ENCODE results near the gene PIPOX. TPM values are rescaled to one million over a fixed set of nuclear protein-coding genes. Genes with fewer than 3 reads are reported as not detected.

The PIPOX gene
- total and polyA plus RNA-seq, 2 donors (not counting 3 experiments of a cell fraction or from before 2014, with no cell fraction given): 0.62 to 2.5 TPM

DNA sequence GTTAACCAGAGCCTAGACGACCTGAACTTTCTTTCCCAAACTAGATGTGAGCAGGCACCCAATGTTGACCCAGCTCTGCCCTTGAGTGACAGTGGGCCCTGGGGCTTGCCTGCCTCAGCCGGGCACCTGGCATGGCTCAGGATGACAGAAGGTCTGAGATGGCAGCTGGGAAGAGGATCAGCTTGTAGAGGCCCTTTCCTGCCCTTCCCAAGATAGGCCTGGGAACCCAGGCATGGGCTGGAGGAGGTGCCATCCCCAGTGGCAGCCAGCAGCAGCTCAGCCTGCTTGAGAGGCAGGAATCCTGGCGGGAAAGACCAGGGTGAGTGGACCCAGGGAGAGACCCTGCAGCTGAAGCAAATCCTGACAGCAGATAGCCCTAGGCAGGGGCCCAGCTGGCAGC is 59.1 kb downstream of the PIPOX start:
- no peak overlapping the region for H3K4me2 ChIP-seq (ENCODE audit: insufficient read depth, low read length)
- H3K9me1 ChIP-seq (replicated peaks; ENCODE audit: control insufficient read depth, extremely low read depth, insufficient read depth, low read length): no peaks in the 10 kb centered on the region
- CTCF ChIA-PET: interaction anchor here (0.7 to 4.1 kb wide), 6 partner anchors 10 to 148 kb away, joined by 3 to 26 read pairs (median 10); no protein-coding TSS in a partner anchor
- no peaks in the 10 kb centered on the region for H3K27me3 ChIP-seq (ENCODE audit: control insufficient read depth in 2 of 2, insufficient read depth in 2 of 2, low read length in 2 of 2)
- H3K9me3 ChIP-seq (replicated peaks; ENCODE audit: control insufficient read depth, insufficient read depth, low read length): no peaks in the 10 kb centered on the region
- no peaks in the 10 kb centered on the region for H4K20me1 ChIP-seq (replicated peaks; ENCODE audit: control insufficient read depth, extremely low read depth, insufficient read depth, low read length)
- TF ChIP-seq GATA2 (IDR thresholded peaks at IDR 0.05; ENCODE audit: insufficient read depth, insufficient read length, low read depth, low read length) (no peak), EZH2 (IDR thresholded peaks at IDR 0.05; ENCODE audit: borderline replicate concordance, low read depth, low read length, severe bottlenecking) (no peak), POLR2AphosphoS5 (IDR thresholded peaks at IDR 0.05; ENCODE audit: insufficient read depth, low read depth, low read length) (no peak), POLR2A (IDR thresholded peaks at IDR 0.05; ENCODE audit: low read depth, low read length) (no peak), FOS (IDR thresholded peaks at IDR 0.05; ENCODE audit: borderline replicate concordance, insufficient read depth, low read length) (no peak), JUN (IDR thresholded peaks at IDR 0.05; ENCODE audit: borderline replicate concordance, insufficient read depth, insufficient read length, low read depth) (no peak), MYC (IDR thresholded peaks at IDR 0.05; ENCODE audit: low read depth, low read length) (no peak)
- TF ChIP-seq, protein P1, sequence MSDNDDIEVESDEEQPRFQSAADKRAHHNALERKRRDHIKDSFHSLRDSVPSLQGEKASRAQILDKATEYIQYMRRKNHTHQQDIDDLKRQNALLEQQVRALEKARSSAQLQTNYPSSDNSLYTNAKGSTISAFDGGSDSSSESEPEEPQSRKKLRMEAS (IDR thresholded peaks at IDR 0.05; ENCODE audit: insufficient read depth, insufficient read length): no peak
- TF ChIP-seq, protein P2, sequence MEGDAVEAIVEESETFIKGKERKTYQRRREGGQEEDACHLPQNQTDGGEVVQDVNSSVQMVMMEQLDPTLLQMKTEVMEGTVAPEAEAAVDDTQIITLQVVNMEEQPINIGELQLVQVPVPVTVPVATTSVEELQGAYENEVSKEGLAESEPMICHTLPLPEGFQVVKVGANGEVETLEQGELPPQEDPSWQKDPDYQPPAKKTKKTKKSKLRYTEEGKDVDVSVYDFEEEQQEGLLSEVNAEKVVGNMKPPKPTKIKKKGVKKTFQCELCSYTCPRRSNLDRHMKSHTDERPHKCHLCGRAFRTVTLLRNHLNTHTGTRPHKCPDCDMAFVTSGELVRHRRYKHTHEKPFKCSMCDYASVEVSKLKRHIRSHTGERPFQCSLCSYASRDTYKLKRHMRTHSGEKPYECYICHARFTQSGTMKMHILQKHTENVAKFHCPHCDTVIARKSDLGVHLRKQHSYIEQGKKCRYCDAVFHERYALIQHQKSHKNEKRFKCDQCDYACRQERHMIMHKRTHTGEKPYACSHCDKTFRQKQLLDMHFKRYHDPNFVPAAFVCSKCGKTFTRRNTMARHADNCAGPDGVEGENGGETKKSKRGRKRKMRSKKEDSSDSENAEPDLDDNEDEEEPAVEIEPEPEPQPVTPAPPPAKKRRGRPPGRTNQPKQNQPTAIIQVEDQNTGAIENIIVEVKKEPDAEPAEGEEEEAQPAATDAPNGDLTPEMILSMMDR (IDR thresholded peaks at IDR 0.05; ENCODE audit: extremely low read depth in 1 of 2, insufficient read depth in 1 of 2, low read depth in 1 of 2, low read length in 2 of 2): no peak
- DNase-seq (ENCODE audit: low read depth, low spot score) (no peak), FAIRE-seq (no peak)
- no peak overlapping the region for H2AFZ ChIP-seq (ENCODE audit: low read depth, low read length)
- no peaks in the 10 kb centered on the region for H3K4me1 ChIP-seq (ENCODE audit: control insufficient read depth, extremely low read depth, insufficient read depth, low read length)
- no peak overlapping the region for H3K9ac ChIP-seq (replicated peaks; ENCODE audit: extremely low read depth, insufficient read depth, low read length)
- peaks cover 0 to 10% of the 10 kb centered on the region in 2 experiments for H3K36me3 ChIP-seq (ENCODE audit: control insufficient read depth in 2 of 2, extremely low read depth in 1 of 2, insufficient read depth in 2 of 2, low read length in 2 of 2)
- dilution Hi-C loops (cut with MboI; ENCODE audit: extremely low pct_ligation_motif_present, low sequenced_read_pairs): no loop called here
- intact Hi-C loops (cut with micrococcal nuclease): no loop called here
- H3K4me3 ChIP-seq (replicated peaks in 1 of 3; ENCODE audit: insufficient read depth in 1 of 3, low read depth in 1 of 3, low read length in 3 of 3): no peak overlapping the region
- BruUV-seq (replicated peaks): no TSS peak
- no peaks in the 10 kb centered on the region for H3K79me2 ChIP-seq (ENCODE audit: control insufficient read depth, insufficient read depth, low read length)
- POLR2A ChIA-PET: no interaction called here
- no peak overlapping the region for H3K27ac ChIP-seq (ENCODE audit: insufficient read depth, low read depth, low read length)
